A549 (cell line): Measurements from ENCODE around the gene LRTM2. TPM values are rescaled to one million over a fixed set of nuclear protein-coding genes. Genes with fewer than 3 reads are reported as not detected.

ENCODE experiments used
- ATAC-seq, 2 experiments: fragments of 200-7000 bp in 1 of 2; fragments of >200 bp in 1 of 2; cut with Nextera tagmentation in 1 of 2; cut with Tn5 transposase in 1 of 2; 3 replicates each; pipeline versions ENCODE4 v1.8.0 to v1.9.1; 2018 to 2020; ENCODE audit warnings: mild to moderate bottlenecking in 1 of 2, moderate library complexity in 1 of 2
- CTCF ChIA-PET: fragments of 300-600 bp; sonication (Branson Sonifier 250); formaldehyde crosslinking; extraction: SDS; loops from one replicate; lab custom pipeline; 2021; ENCODE audit warnings: antibody characterized with exemption, inconsistent platforms; lab: Yijun Ruan, JAX
- POLR2A ChIA-PET: fragments of 350-600 bp; formaldehyde crosslinking; extraction: SDS; loops from one replicate; lab custom pipeline; 2021; ENCODE audit warnings: antibody characterized with exemption, inconsistent platforms; lab: Yijun Ruan, JAX
- DNase-seq, 2 experiments: peaks; one replicate each; pipeline versions ENCODE4 v3.0.0 to v3.0.0-alpha.2; 2011 to 2016; ENCODE audit warnings: low read depth in 1 of 2, low spot score in 1 of 2
- FAIRE-seq: peaks from 2 replicates; lab custom pipeline; 2011; peaks lifted over from hg19 to GRCh38; lab: Jason Lieb, UNC
- H3K27ac ChIP-seq, 2 experiments: fragments of >200 bp; sonication (Bioruptor Twin); formaldehyde crosslinking; 3 replicates each; pipeline ENCODE4 v1.5.1; 2016 to 2017
- H3K4me1 ChIP-seq: fragments of >200 bp; sonication (Bioruptor Twin); formaldehyde crosslinking; 3 replicates; pipeline ENCODE4 v1.6.1; 2016
- H3K4me2 ChIP-seq: fragments of >200 bp; sonication (Bioruptor Twin); formaldehyde crosslinking; 3 replicates; pipeline ENCODE4 v1.6.1; 2016
- H3K4me3 ChIP-seq: fragments of >200 bp; sonication (Bioruptor Twin); formaldehyde crosslinking; 3 replicates; pipeline ENCODE4 v1.5.1; 2016
- H3K9me3 ChIP-seq: fragments of >200 bp; sonication (Bioruptor Twin); formaldehyde crosslinking; 3 replicates; pipeline ENCODE4 v1.6.1; 2016
- BHLHE40 ChIP-seq: IDR thresholded peaks from 2 replicates; pipeline ENCODE4 v1.6.1; 2012; ENCODE audit warnings: low read depth, low read length, inconsistent platforms
- CEBPB ChIP-seq, 2 experiments: fragments of >200 bp in 1 of 2; sonication (Bioruptor Twin) in 1 of 2; formaldehyde crosslinking in 1 of 2; IDR thresholded peaks; 2 replicates each; pipeline ENCODE4 v1.6.1; 2012 to 2016
- CHD4 ChIP-seq: fragments of 200-600 bp; sonication (generic); IDR thresholded peaks from 2 replicates; pipeline ENCODE4 v1.6.1; 2016; ENCODE audit warnings: antibody characterized with exemption, mild to moderate bottlenecking, borderline replicate concordance
- EHF ChIP-seq: fragments of 250-450 bp; sonication (Bioruptor Pico); IDR thresholded peaks from 2 replicates; pipeline ENCODE4 v1.5.0; 2020; ENCODE audit warnings: mild to moderate bottlenecking
- EHMT2 ChIP-seq: fragments of 200-600 bp; sonication (generic); IDR thresholded peaks from 2 replicates; pipeline ENCODE4 v1.6.1; 2016; ENCODE audit warnings: antibody characterized with exemption, low read depth, mild to moderate bottlenecking, moderate library complexity
- EP300 ChIP-seq, 2 experiments: fragments of >200 bp; sonication (Bioruptor Twin); formaldehyde crosslinking; IDR thresholded peaks; 2 replicates in 1 of 2; 3 replicates in 1 of 2; pipeline ENCODE4 v1.6.1; 2016 to 2017
- ESRRA ChIP-seq: fragments of 150-350 bp; IDR thresholded peaks from 2 replicates; pipeline ENCODE4 v1.6.1; 2014; ENCODE audit warnings: mild to moderate bottlenecking, low read length, borderline replicate concordance
- FOXS1 ChIP-seq: fragments of 250-450 bp; sonication (Bioruptor Pico); IDR thresholded peaks from 2 replicates; pipeline ENCODE4 v1.5.0; 2020; ENCODE audit warnings: mild to moderate bottlenecking, moderate library complexity
- HOXB5 ChIP-seq: fragments of 250-450 bp; sonication (Bioruptor Pico); IDR thresholded peaks from 2 replicates; pipeline ENCODE4 v1.5.0; 2020; ENCODE audit warnings: mild to moderate bottlenecking, moderate library complexity
- MAZ ChIP-seq: fragments of 150-350 bp; IDR thresholded peaks from 2 replicates; pipeline ENCODE4 v1.6.1; 2014; ENCODE audit warnings: antibody characterized with exemption, low read depth, low read length, borderline replicate concordance
- PHF8 ChIP-seq: fragments of 200-600 bp; sonication (generic); IDR thresholded peaks from 2 replicates; pipeline ENCODE4 v1.6.1; 2016; ENCODE audit warnings: low read depth, mild to moderate bottlenecking, antibody characterized with exemption, moderate library complexity, borderline replicate concordance
- POLR2AphosphoS2 ChIP-seq: conservative IDR thresholded peaks from 2 replicates; pipeline ENCODE4 v1.6.1; 2012; ENCODE audit warnings: low read length, improper control_type of control experiment, inconsistent platforms
- RAD21 ChIP-seq, 2 experiments: fragments of >200 bp in 1 of 2; sonication (Bioruptor Twin) in 1 of 2; formaldehyde crosslinking in 1 of 2; IDR thresholded peaks in 1 of 2; conservative IDR thresholded peaks in 1 of 2; 2 replicates in 1 of 2; 3 replicates in 1 of 2; pipeline ENCODE4 v1.6.1; 2012 to 2018; ENCODE audit warnings: inconsistent platforms in 1 of 2
- RCOR1 ChIP-seq: fragments of 150-350 bp; IDR thresholded peaks from 2 replicates; pipeline ENCODE4 v1.6.1; 2014; ENCODE audit warnings: antibody characterized with exemption, low read length, low read depth
- SMC3 ChIP-seq: fragments of >200 bp; sonication (Bioruptor Twin); formaldehyde crosslinking; IDR thresholded peaks from 3 replicates; pipeline ENCODE4 v1.6.1; 2018; ENCODE audit warnings: inconsistent platforms
- TP53 ChIP-seq: fragments of 250-450 bp; sonication (Bioruptor Pico); IDR thresholded peaks from 2 replicates; pipeline ENCODE4 v1.5.0; 2021; ENCODE audit warnings: mild to moderate bottlenecking, moderate library complexity
- WGBS: methylation state at CpG from one replicate; pipeline ENCODE4 v1.1.6; 2017; ENCODE audit errors: missing lambda C conversion rate; 5-methylcytosine and 5-hydroxymethylcytosine counted together
- polyA plus RNA-seq, 4 experiments: library from polyadenylated mRNA; depleted of rRNA in 3 of 4; stranded (reverse); fragments of >200 nt; fragmentation: RNase III in 1 of 4; extraction: RNeasy Plus Mini Kit Qiagen cat#74134 plus additional on column Dnase treatment in 1 of 4; gene quantifications; 2 replicates in 3 of 4; 3 replicates in 1 of 4; pipeline ENCODE4 v1.2.3, GENCODE V29; 2011 to 2017
- TF ChIP-seq, protein P1 (sequence below): fragments of 200-600 bp; sonication (generic); IDR thresholded peaks from 2 replicates; pipeline ENCODE4 v1.6.1; 2016; ENCODE audit warnings: antibody characterized with exemption, mild to moderate bottlenecking, moderate library complexity
- TF ChIP-seq, protein P2 (sequence below): fragments of 250-450 bp; sonication (Bioruptor Pico); IDR thresholded peaks from 2 replicates; pipeline ENCODE4 v1.5.0; 2021; ENCODE audit warnings: mild to moderate bottlenecking, moderate library complexity, borderline replicate concordance
- TF ChIP-seq, protein P3 (sequence below): fragments of >200 bp; sonication (Bioruptor Twin); formaldehyde crosslinking; IDR thresholded peaks from 3 replicates; pipeline ENCODE4 v1.6.1; 2016
- TF ChIP-seq, protein P4 (sequence below): fragments of 250-450 bp; sonication (Bioruptor Pico); IDR thresholded peaks from 2 replicates; pipeline ENCODE4 v1.5.0; 2020; ENCODE audit warnings: low read depth, mild to moderate bottlenecking, moderate library complexity
- TF ChIP-seq, protein P5 (sequence below): IDR thresholded peaks from 2 replicates; pipeline ENCODE4 v1.6.1; 2012; ENCODE audit warnings: low read depth, borderline replicate concordance
- TF ChIP-seq, protein P6 (sequence below): IDR thresholded peaks from 2 replicates; pipeline ENCODE4 v1.6.1; 2012
- TF ChIP-seq, protein P7 (sequence below): fragments of >200 bp; sonication (Bioruptor Twin); formaldehyde crosslinking; IDR thresholded peaks from 2 replicates; pipeline ENCODE4 v1.6.1; 2016

Gene LRTM2
- polyA plus RNA-seq, 2 of the 4 experiments (the other 2 are of a cell fraction), result not detected

DNA sequence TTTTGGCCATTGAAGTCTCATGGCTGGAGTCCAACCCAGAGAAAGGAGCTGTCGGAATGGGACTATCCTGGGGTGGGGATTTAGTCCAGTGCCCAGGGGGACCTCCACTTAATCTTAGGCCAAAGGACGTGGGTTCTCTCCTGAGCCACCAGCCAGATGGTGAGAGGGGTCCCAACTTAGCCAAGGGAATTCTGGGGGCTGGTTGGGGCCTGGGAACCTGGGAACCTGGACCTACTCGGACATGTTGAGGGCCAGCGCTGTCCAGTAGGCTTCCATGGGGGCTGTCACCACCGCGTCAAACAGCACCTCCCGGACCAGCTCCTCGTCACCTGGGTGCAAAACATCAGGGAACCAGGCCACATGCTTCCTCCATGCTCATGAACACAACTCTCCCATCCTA lies 33.4 kb downstream of the LRTM2 start (continued):
- TF ChIP-seq, protein P1, sequence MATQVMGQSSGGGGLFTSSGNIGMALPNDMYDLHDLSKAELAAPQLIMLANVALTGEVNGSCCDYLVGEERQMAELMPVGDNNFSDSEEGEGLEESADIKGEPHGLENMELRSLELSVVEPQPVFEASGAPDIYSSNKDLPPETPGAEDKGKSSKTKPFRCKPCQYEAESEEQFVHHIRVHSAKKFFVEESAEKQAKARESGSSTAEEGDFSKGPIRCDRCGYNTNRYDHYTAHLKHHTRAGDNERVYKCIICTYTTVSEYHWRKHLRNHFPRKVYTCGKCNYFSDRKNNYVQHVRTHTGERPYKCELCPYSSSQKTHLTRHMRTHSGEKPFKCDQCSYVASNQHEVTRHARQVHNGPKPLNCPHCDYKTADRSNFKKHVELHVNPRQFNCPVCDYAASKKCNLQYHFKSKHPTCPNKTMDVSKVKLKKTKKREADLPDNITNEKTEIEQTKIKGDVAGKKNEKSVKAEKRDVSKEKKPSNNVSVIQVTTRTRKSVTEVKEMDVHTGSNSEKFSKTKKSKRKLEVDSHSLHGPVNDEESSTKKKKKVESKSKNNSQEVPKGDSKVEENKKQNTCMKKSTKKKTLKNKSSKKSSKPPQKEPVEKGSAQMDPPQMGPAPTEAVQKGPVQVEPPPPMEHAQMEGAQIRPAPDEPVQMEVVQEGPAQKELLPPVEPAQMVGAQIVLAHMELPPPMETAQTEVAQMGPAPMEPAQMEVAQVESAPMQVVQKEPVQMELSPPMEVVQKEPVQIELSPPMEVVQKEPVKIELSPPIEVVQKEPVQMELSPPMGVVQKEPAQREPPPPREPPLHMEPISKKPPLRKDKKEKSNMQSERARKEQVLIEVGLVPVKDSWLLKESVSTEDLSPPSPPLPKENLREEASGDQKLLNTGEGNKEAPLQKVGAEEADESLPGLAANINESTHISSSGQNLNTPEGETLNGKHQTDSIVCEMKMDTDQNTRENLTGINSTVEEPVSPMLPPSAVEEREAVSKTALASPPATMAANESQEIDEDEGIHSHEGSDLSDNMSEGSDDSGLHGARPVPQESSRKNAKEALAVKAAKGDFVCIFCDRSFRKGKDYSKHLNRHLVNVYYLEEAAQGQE, result no peak
- no peak for TF ChIP-seq EHMT2
- TF ChIP-seq, protein P2, sequence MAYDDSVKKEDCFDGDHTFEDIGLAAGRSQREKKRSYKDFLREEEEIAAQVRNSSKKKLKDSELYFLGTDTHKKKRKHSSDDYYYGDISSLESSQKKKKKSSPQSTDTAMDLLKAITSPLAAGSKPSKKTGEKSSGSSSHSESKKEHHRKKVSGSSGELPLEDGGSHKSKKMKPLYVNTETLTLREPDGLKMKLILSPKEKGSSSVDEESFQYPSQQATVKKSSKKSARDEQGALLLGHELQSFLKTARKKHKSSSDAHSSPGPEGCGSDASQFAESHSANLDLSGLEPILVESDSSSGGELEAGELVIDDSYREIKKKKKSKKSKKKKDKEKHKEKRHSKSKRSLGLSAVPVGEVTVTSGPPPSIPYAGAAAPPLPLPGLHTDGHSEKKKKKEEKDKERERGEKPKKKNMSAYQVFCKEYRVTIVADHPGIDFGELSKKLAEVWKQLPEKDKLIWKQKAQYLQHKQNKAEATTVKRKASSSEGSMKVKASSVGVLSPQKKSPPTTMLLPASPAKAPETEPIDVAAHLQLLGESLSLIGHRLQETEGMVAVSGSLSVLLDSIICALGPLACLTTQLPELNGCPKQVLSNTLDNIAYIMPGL (CRISPR knock-in tag), result no peak
- TF ChIP-seq FOXS1, result no peak
- TF ChIP-seq RAD21 (conservative IDR thresholded peaks at IDR 0.05 in 1 of 2, IDR thresholded peaks at IDR 0.05 in 1 of 2), result no peak
- TF ChIP-seq, protein P3, sequence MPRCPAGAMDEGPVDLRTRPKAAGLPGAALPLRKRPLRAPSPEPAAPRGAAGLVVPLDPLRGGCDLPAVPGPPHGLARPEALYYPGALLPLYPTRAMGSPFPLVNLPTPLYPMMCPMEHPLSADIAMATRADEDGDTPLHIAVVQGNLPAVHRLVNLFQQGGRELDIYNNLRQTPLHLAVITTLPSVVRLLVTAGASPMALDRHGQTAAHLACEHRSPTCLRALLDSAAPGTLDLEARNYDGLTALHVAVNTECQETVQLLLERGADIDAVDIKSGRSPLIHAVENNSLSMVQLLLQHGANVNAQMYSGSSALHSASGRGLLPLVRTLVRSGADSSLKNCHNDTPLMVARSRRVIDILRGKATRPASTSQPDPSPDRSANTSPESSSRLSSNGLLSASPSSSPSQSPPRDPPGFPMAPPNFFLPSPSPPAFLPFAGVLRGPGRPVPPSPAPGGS, result no peak
- TF ChIP-seq, protein P4, sequence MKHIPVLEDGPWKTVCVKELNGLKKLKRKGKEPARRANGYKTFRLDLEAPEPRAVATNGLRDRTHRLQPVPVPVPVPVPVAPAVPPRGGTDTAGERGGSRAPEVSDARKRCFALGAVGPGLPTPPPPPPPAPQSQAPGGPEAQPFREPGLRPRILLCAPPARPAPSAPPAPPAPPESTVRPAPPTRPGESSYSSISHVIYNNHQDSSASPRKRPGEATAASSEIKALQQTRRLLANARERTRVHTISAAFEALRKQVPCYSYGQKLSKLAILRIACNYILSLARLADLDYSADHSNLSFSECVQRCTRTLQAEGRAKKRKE (CRISPR knock-in tag), result no peak
- TF ChIP-seq, all 56 proteins: peak for 0

DNA sequence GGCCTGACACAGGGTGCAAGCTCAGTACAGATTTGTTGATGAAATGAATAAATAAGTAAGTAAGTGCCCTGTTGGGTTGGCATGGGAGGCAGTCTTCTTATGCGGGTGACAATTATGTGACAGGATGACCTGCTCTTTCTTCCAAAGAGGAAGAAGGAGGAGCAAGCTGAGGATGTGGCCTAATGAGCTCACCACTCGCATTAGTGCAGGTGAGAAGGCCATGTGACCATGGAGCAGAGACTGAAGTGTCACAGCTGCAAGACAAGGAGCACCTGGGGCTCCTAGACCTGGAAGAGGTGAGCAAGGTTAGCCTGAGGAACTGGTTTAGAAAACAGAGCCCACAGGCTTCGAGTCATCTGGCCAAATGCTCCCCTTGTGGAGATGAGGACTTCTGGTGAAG lies 34.9 kb downstream of the LRTM2 start:
- H3K27ac ChIP-seq, result no peak overlapping the region
- no peak for ATAC-seq
- H3K4me1 ChIP-seq, result no peaks in the 10 kb centered on the region
- ChIA-PET POLR2A (no interaction called here), CTCF (interaction anchor here (2.6 kb wide), 1 partner anchor 85 kb away, joined by 8 read pairs; no protein-coding TSS in a partner anchor)
- H3K9me3 ChIP-seq, result no peaks in the 10 kb centered on the region
- no peak for FAIRE-seq
- H3K4me2 ChIP-seq, result no peak overlapping the region
- TF ChIP-seq EHF (CRISPR knock-in tag) (no peak), RAD21 (conservative IDR thresholded peaks at IDR 0.05 in 1 of 2, IDR thresholded peaks at IDR 0.05 in 1 of 2) (no peak), MAZ (no peak), SMC3 (no peak)
- TF ChIP-seq, all 56 proteins: peak for 0
- H3K4me3 ChIP-seq, result no peak overlapping the region
- DNase-seq, result no peak
- WGBS, result 35% methylated on average over 3 of the region's 3 CpGs

DNA sequence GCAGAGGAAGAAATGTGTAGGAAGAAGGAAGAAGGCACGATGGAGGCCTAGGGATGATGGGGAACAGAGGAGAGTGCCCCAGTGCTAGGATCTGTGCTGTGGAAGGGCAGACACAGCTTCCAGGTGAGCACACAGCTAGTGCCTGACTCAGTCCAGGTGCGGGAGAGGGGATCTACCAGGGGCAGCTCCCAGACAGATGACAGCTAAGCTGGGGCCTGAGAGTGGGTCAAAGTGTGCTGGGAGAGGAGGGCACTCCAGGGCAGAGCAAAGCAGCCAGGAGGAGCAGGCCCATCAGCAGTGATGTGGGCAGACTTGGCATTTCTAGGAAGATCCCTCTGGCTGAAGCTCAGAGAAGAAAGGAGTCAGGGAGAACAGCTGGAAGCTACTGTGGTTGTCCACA lies 36.7 kb downstream of the LRTM2 start:
- ATAC-seq (no peak), FAIRE-seq (no peak), DNase-seq (no peak)
- 3% methylated on average over 2 of the region's 2 CpGs for WGBS
- Histone ChIP-seq H3K9me3 (no peaks in the 10 kb centered on the region), H3K4me3 (no peak overlapping the region), H3K4me1 (no peaks in the 10 kb centered on the region), H3K4me2 (no peak overlapping the region), H3K27ac (no peak overlapping the region)
- POLR2A ChIA-PET, result no interaction called here
- CTCF ChIA-PET, result interaction anchor here (1.0 to 2.6 kb wide), 4 partner anchors 14 to 83 kb away, joined by 4 to 8 read pairs (median 4); no protein-coding TSS in a partner anchor
- TF ChIP-seq TP53 (CRISPR knock-in tag), result no peak
- no peak for TF ChIP-seq CHD4
- TF ChIP-seq HOXB5 (CRISPR knock-in tag), result no peak
- no peak for TF ChIP-seq ESRRA
- no peak for TF ChIP-seq BHLHE40
- TF ChIP-seq, protein P3, result no peak
- TF ChIP-seq, protein P5, sequence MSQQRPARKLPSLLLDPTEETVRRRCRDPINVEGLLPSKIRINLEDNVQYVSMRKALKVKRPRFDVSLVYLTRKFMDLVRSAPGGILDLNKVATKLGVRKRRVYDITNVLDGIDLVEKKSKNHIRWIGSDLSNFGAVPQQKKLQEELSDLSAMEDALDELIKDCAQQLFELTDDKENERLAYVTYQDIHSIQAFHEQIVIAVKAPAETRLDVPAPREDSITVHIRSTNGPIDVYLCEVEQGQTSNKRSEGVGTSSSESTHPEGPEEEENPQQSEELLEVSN, result no peak
- TF ChIP-seq EP300 (IDR thresholded peaks at IDR 0.05), result no peak
- no peak for TF ChIP-seq RCOR1
- TF ChIP-seq, protein P6, sequence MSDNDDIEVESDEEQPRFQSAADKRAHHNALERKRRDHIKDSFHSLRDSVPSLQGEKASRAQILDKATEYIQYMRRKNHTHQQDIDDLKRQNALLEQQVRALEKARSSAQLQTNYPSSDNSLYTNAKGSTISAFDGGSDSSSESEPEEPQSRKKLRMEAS, result no peak
- TF ChIP-seq POLR2AphosphoS2, result no peak
- no peak for TF ChIP-seq PHF8
- TF ChIP-seq, protein P7, sequence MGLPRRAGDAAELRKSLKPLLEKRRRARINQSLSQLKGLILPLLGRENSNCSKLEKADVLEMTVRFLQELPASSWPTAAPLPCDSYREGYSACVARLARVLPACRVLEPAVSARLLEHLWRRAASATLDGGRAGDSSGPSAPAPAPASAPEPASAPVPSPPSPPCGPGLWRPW, result no peak
- TF ChIP-seq CEBPB (IDR thresholded peaks at IDR 0.05), result no peak
